Omental fat pad (tissue), 4 donors: ENCODE results near the gene MCUR1. TPM values are rescaled to one million over a fixed set of nuclear protein-coding genes. Genes with fewer than 3 reads are reported as not detected.
"Not testable (repeated sequence)": the region's sequence is repeated elsewhere in the genome, so short reads cannot be mapped to it uniquely, and the experiment has no call there.

Experiments used
- ATAC-seq: fragments of 150-250 bp; one replicate; pipeline ENCODE4 v1.9.1; 2016; ENCODE audit warnings: mild to moderate bottlenecking, moderate library complexity; ENCODE audit not compliant: low FRiP score
- DNase-seq: peaks from one replicate; pipeline ENCODE4 v3.0.0-alpha.2; 2019; ENCODE audit warnings: low spot score
- CTCF ChIP-seq, 3 donors: fragments of 450-650 bp; IDR thresholded peaks; one replicate each; pipeline ENCODE4 v1.5.1; 2016 to 2017; ENCODE audit warnings: antibody characterized with exemption in 3 of 3, mild to moderate bottlenecking in 3 of 3, moderate library complexity in 2 of 3
- total RNA-seq, 4 donors: library from RNA; depleted of rRNA; stranded (reverse); fragments of >200 nt; gene quantifications; one replicate each; pipeline ENCODE4 v1.1.0, GENCODE V29; 2016

MCUR1 gene
- total RNA-seq, 4 donors from 2014 or later = 7.7 to 12.3 (median 11.8) TPM

- DNase-seq (no peak), ATAC-seq (no peak)
- no peak for TF ChIP-seq CTCF (IDR thresholded peaks at IDR 0.05)
These were observed 21.8 kb upstream of the MCUR1 start for GRCh38 chr6:13836170-13836569.

GRCh38 chr6:13834790-13835189, 20.4 kb upstream of the MCUR1 start:
- ATAC-seq (no peak), DNase-seq (no peak)
- TF ChIP-seq CTCF (IDR thresholded peaks at IDR 0.05) = no peak

GRCh38 chr6:13834018-13834417, 19.7 kb upstream of the MCUR1 start:
- DNase-seq, ATAC-seq: not testable (repeated sequence)

GRCh38 chr6:13832778-13833177, 18.4 kb upstream of the MCUR1 start:
- ATAC-seq = no peak
- no peak for TF ChIP-seq CTCF (IDR thresholded peaks at IDR 0.05)
- no peak for DNase-seq

GRCh38 chr6:13831615-13832014, 17.3 kb upstream of the MCUR1 start:
- ATAC-seq = no peak
- TF ChIP-seq CTCF (IDR thresholded peaks at IDR 0.05) = no peak
- no peak for DNase-seq

GRCh38 chr6:13830803-13831202, 16.4 kb upstream of the MCUR1 start:
- DNase-seq (no peak), ATAC-seq (no peak)
- TF ChIP-seq CTCF (IDR thresholded peaks at IDR 0.05) = no peak

- DNase-seq = not testable (repeated sequence)
These were observed 15.1 kb upstream of the MCUR1 start for GRCh38 chr6:13829419-13829818.

GRCh38 chr6:13828656-13829301, 14.4 kb upstream of the MCUR1 start:
- ATAC-seq, DNase-seq: not testable (repeated sequence)

More at GRCh38 chr6:13829419-13829818, 15.1 kb upstream of the MCUR1 start:
- not testable (repeated sequence) for ATAC-seq

- DNase-seq (no peak), ATAC-seq (no peak)
- no peak for TF ChIP-seq CTCF (IDR thresholded peaks at IDR 0.05)
These were observed 12.7 kb upstream of the MCUR1 start for GRCh38 chr6:13827032-13827431.
